Activated effector memory CD4-positive, alpha-beta T cell treated with anti-CD3 and anti-CD28 coated beads, Interleukin-2, amount 50 U/mL, for 16 hours (primary cell): Measurements from ENCODE around the gene CSTA.
A peak's percentile ranks its signal among the peaks of the same experiment; 100 is the strongest.
"Not testable (repeated sequence)": the region's sequence is repeated elsewhere in the genome, so short reads cannot be mapped to it uniquely, and the experiment has no call there.

Experiments
- DNase-seq: peaks from one replicate; pipeline ENCODE4 v3.0.0-alpha.2; 2020

The CSTA gene

GRCh38 chr3:122322095-122323075, 2.7 kb upstream of the CSTA start:
- DNase-seq: no peak

GRCh38 chr3:122325769-122326168, 721 bp downstream of the CSTA start:
- DNase-seq: no peak

GRCh38 chr3:122331886-122332285, 6.8 kb downstream of the CSTA start:
- DNase-seq: no peak

- DNase-seq: no peak
Observed at GRCh38 chr3:122332551-122332950, 7.5 kb downstream of the CSTA start.

GRCh38 chr3:122342803-122343202, 17.8 kb downstream of the CSTA start:
- DNase-seq: no peak

GRCh38 chr3:122343654-122344053, 18.6 kb downstream of the CSTA start:
- no peak for DNase-seq

- DNase-seq: no peak
Observed at GRCh38 chr3:122349171-122349570, 24.1 kb downstream of the CSTA start.

- no peak for DNase-seq
Observed at GRCh38 chr3:122350814-122351418, 25.9 kb downstream of the CSTA start.

- DNase-seq: no peak
Observed at GRCh38 chr3:122351612-122352011, 26.6 kb downstream of the CSTA start.

GRCh38 chr3:122353215-122353614, 28.2 kb downstream of the CSTA start:
- DNase-seq: no peak

- no peak for DNase-seq
Observed at GRCh38 chr3:122353893-122354401, 28.9 kb downstream of the CSTA start.

- no peak for DNase-seq
Observed at GRCh38 chr3:122355612-122356011, 30.6 kb downstream of the CSTA start.

GRCh38 chr3:122356402-122356801, 31.4 kb downstream of the CSTA start:
- peak; percentile 63 for DNase-seq

- no peak for DNase-seq
Observed at GRCh38 chr3:122357828-122358702, 33.0 kb downstream of the CSTA start.

GRCh38 chr3:122358703-122359032, 33.6 kb downstream of the CSTA start:
- no peak for DNase-seq

- no peak for DNase-seq
Observed at GRCh38 chr3:122362026-122362425, 37.0 kb downstream of the CSTA start.

- DNase-seq: no peak
Observed at GRCh38 chr3:122364490-122364889, 39.4 kb downstream of the CSTA start.

GRCh38 chr3:122365073-122365472, 40.0 kb downstream of the CSTA start:
- DNase-seq: no peak

- DNase-seq: not testable (repeated sequence)
Observed at GRCh38 chr3:122365582-122366378, 40.7 kb downstream of the CSTA start.

GRCh38 chr3:122366379-122366749, 41.3 kb downstream of the CSTA start:
- no peak for DNase-seq

GRCh38 chr3:122374034-122374433, 49.0 kb downstream of the CSTA start:
- no peak for DNase-seq

GRCh38 chr3:122377975-122378374, 52.9 kb downstream of the CSTA start:
- no peak for DNase-seq
